Ishikawa (cell line): Measurements from ENCODE around the gene DGKZ.

Experiments
- CEBPB ChIP-seq: IDR thresholded peaks from 2 replicates; pipeline ENCODE4 v1.6.1; 2012
- CREB1 ChIP-seq: IDR thresholded peaks from 2 replicates; pipeline ENCODE4 v1.6.1; 2012; ENCODE audit warnings: low read depth
- EGR1 ChIP-seq: IDR thresholded peaks from 2 replicates; pipeline ENCODE4 v1.6.1; 2012
- EP300 ChIP-seq: IDR thresholded peaks from 2 replicates; pipeline ENCODE4 v1.6.1; 2012; ENCODE audit warnings: borderline replicate concordance
- FOXM1 ChIP-seq: IDR thresholded peaks from 2 replicates; pipeline ENCODE4 v1.6.1; 2012; ENCODE audit warnings: low read depth, borderline replicate concordance
- MAX ChIP-seq: IDR thresholded peaks from 2 replicates; pipeline ENCODE4 v1.6.1; 2012
- NFIC ChIP-seq: IDR thresholded peaks from 2 replicates; pipeline ENCODE4 v1.6.1; 2012
- RAD21 ChIP-seq: IDR thresholded peaks from 2 replicates; pipeline ENCODE4 v1.6.1; 2012; ENCODE audit warnings: low read depth
- REST ChIP-seq: IDR thresholded peaks from 2 replicates; pipeline ENCODE4 v1.6.1; 2012; ENCODE audit warnings: low read depth, mild to moderate bottlenecking
- TAF1 ChIP-seq: IDR thresholded peaks from 2 replicates; pipeline ENCODE4 v1.6.1; 2012; ENCODE audit warnings: low read depth, mild to moderate bottlenecking
- TCF12 ChIP-seq: IDR thresholded peaks from 2 replicates; pipeline ENCODE4 v1.6.1; 2012; ENCODE audit warnings: low read depth
- TEAD4 ChIP-seq: IDR thresholded peaks from 2 replicates; pipeline ENCODE4 v1.6.1; 2012
- USF1 ChIP-seq: IDR thresholded peaks from 2 replicates; pipeline ENCODE4 v1.6.1; 2012
- YY1 ChIP-seq: IDR thresholded peaks from 2 replicates; pipeline ENCODE4 v1.6.1; 2012; ENCODE audit warnings: low read depth
- ZBTB7A ChIP-seq: IDR thresholded peaks from 2 replicates; pipeline ENCODE4 v1.6.1; 2012; ENCODE audit warnings: low read depth

DGKZ gene

GRCh38 chr11:46373787-46374740 is 26.8 kb downstream of the DGKZ start:
- TF ChIP-seq USF1, result no peak
- no peak for TF ChIP-seq FOXM1
- no peak for TF ChIP-seq ZBTB7A
- TF ChIP-seq CEBPB, result no peak
- no peak for TF ChIP-seq TAF1
- no peak for TF ChIP-seq REST
- no peak for TF ChIP-seq YY1
- no peak for TF ChIP-seq RAD21
- no peak for TF ChIP-seq TCF12
- TF ChIP-seq TEAD4, result no peak
- TF ChIP-seq EP300, result no peak
- TF ChIP-seq MAX, result no peak
- no peak for TF ChIP-seq EGR1
- no peak for TF ChIP-seq NFIC

GRCh38 chr11:46374815-46375214 is 27.6 kb downstream of the DGKZ start:
- TF ChIP-seq EP300 (no peak), EGR1 (no peak), ZBTB7A (no peak)

GRCh38 chr11:46375392-46376101 is 28.3 kb downstream of the DGKZ start:
- TF ChIP-seq TCF12, result no peak
- no peak for TF ChIP-seq CREB1
- no peak for TF ChIP-seq EP300
- TF ChIP-seq MAX, result no peak
- TF ChIP-seq EGR1, result no peak
- TF ChIP-seq FOXM1, result no peak
- no peak for TF ChIP-seq NFIC
- TF ChIP-seq YY1, result no peak
- no peak for TF ChIP-seq RAD21
- no peak for TF ChIP-seq USF1
- no peak for TF ChIP-seq REST
- TF ChIP-seq CEBPB, result no peak
- no peak for TF ChIP-seq TAF1

- no peak for TF ChIP-seq NFIC
- no peak for TF ChIP-seq FOXM1
- TF ChIP-seq RAD21, result no peak
- no peak for TF ChIP-seq REST
- TF ChIP-seq CREB1, result no peak
- no peak for TF ChIP-seq CEBPB
- no peak for TF ChIP-seq USF1
- TF ChIP-seq EGR1, result no peak
- TF ChIP-seq EP300, result no peak
- TF ChIP-seq TCF12, result no peak
- no peak for TF ChIP-seq YY1
- TF ChIP-seq ZBTB7A, result no peak
- TF ChIP-seq TAF1, result no peak
- no peak for TF ChIP-seq TEAD4
- no peak for TF ChIP-seq MAX
Measured at GRCh38 chr11:46376258-46377050, 29.2 kb downstream of the DGKZ start.
